SU-DHL-6 (cell line): ENCODE results near the gene SLC22A5.

Experiments used
- CTCF ChIP-seq: fragments of 200-600 bp; sonication (generic); IDR thresholded peaks from one replicate; pipeline ENCODE4 v1.5.1; 2017; ENCODE audit warnings: antibody characterized with exemption, mild to moderate bottlenecking, low read length, moderate library complexity; ENCODE audit not compliant: insufficient read depth, poor library complexity, severe bottlenecking
- EZH2phosphoT487 ChIP-seq: fragments of 200-600 bp; sonication (generic), shearing (Covaris generic); conservative IDR thresholded peaks from 2 replicates; pipeline ENCODE4 v1.6.1; 2018; ENCODE audit warnings: mild to moderate bottlenecking, antibody characterized with exemption, low read length, moderate library complexity, mixed read lengths

- TF ChIP-seq CTCF (peak; percentile 55), EZH2phosphoT487 (no peak)
Observed at GRCh38 chr5:132410451-132411303, 41.2 kb downstream of the SLC22A5 start.
